ENCODE measurements around the gene MAN1A1.

GRCh38 chr6:119350952-119351372 lies 1.4 kb upstream of the MAN1A1 start:
- TF ChIP-seq POLR2A (IDR thresholded peaks at IDR 0.05), result no peak
- peak; percentile 22 to 64 (median 48) for TF ChIP-seq CTCF (IDR thresholded peaks at IDR 0.05)
